Osteoblast (primary cell): ENCODE data around the gene PRKRA. TPM values are rescaled to one million over a fixed set of nuclear protein-coding genes. Genes with fewer than 3 reads are reported as not detected.

Source experiments
- DNase-seq: peaks from one replicate; pipeline ENCODE4 v3.0.0; 2011; ENCODE audit warnings: low spot score, mixed read lengths; ENCODE audit not compliant: insufficient read length; ENCODE audit errors: missing footprints
- H2AFZ ChIP-seq: 2 replicates; pipeline ENCODE4 v1.6.0; 2011; ENCODE audit warnings: mild to moderate bottlenecking, low read length
- H3K27ac ChIP-seq: 2 replicates; pipeline ENCODE4 v1.5.1; 2011; ENCODE audit warnings: mild to moderate bottlenecking, low read depth, low read length, moderate library complexity
- H3K27me3 ChIP-seq: 2 replicates; pipeline ENCODE4 v1.6.0; 2012; ENCODE audit warnings: mild to moderate bottlenecking, control low read depth, inconsistent platforms, low read length, moderate library complexity; ENCODE audit not compliant: insufficient read depth
- H3K36me3 ChIP-seq: 2 replicates; pipeline ENCODE4 v1.5.1; 2011; ENCODE audit warnings: mild to moderate bottlenecking, low read length, control low read depth, moderate library complexity; ENCODE audit not compliant: insufficient read depth
- H3K4me1 ChIP-seq: 2 replicates; pipeline ENCODE4 v1.5.1; 2011; ENCODE audit warnings: mild to moderate bottlenecking, low read length, control low read depth, moderate library complexity; ENCODE audit not compliant: insufficient read depth
- H3K4me2 ChIP-seq: 2 replicates; pipeline ENCODE4 v1.6.0; 2011; ENCODE audit warnings: mild to moderate bottlenecking, low read length; ENCODE audit not compliant: insufficient read depth
- H3K4me3 ChIP-seq: fragments of 200-600 bp; sonication (generic); 3 replicates; pipeline ENCODE4 v1.5.1; 2012; ENCODE audit warnings: mild to moderate bottlenecking, low read length, inconsistent platforms; ENCODE audit not compliant: insufficient read depth
- H3K79me2 ChIP-seq: 2 replicates; pipeline ENCODE4 v1.6.0; 2012; ENCODE audit warnings: mild to moderate bottlenecking, low read length, control low read depth, inconsistent platforms; ENCODE audit not compliant: insufficient read depth
- H3K9me3 ChIP-seq: 2 replicates; pipeline ENCODE4 v1.5.1; 2011; ENCODE audit warnings: low read depth, low read length, control low read depth
- H4K20me1 ChIP-seq: 2 replicates; pipeline ENCODE4 v1.6.0; 2012; ENCODE audit warnings: mild to moderate bottlenecking, low read length, control low read depth; ENCODE audit not compliant: insufficient read depth
- CTCF ChIP-seq: IDR thresholded peaks from 2 replicates; pipeline ENCODE4 v1.5.1; 2011; ENCODE audit warnings: mild to moderate bottlenecking, low read depth, low read length, moderate library complexity; ENCODE audit errors: extremely low read depth
- total RNA-seq: library from RNA; depleted of rRNA; stranded (reverse); fragments of >200 nt; gene quantifications from 2 replicates; pipeline ENCODE4 v1.2.3, GENCODE V29; 2012

Gene PRKRA
- total RNA-seq, 1 donor, result 56.1 TPM

GRCh38 chr2:178469219-178469849, 18.4 kb upstream of the PRKRA start:
- no peaks in the 10 kb centered on the region for H3K9me3 ChIP-seq
- no peak overlapping the region for H3K4me3 ChIP-seq
- no peak overlapping the region for H3K4me2 ChIP-seq
- H3K27me3 ChIP-seq, result no peaks in the 10 kb centered on the region
- H4K20me1 ChIP-seq, result no peaks in the 10 kb centered on the region
- no peak for TF ChIP-seq CTCF
- no peak overlapping the region for H3K27ac ChIP-seq
- peaks cover 7% of the 10 kb centered on the region for H3K4me1 ChIP-seq
- no peaks in the 10 kb centered on the region for H3K79me2 ChIP-seq
- DNase-seq, result peak; percentile 4
- no peak overlapping the region for H2AFZ ChIP-seq
- peaks cover 14% of the 10 kb centered on the region for H3K36me3 ChIP-seq

- Histone ChIP-seq H2AFZ (no peak overlapping the region), H3K4me2 (no peak overlapping the region), H3K27me3 (no peaks in the 10 kb centered on the region), H3K79me2 (no peaks in the 10 kb centered on the region), H3K4me3 (no peak overlapping the region), H3K4me1 (peaks cover under 1% of the 10 kb centered on the region), H3K9me3 (no peaks in the 10 kb centered on the region), H3K27ac (no peak overlapping the region), H4K20me1 (no peaks in the 10 kb centered on the region), H3K36me3 (no peaks in the 10 kb centered on the region)
- no peak for TF ChIP-seq CTCF
- no peak for DNase-seq
Observed at GRCh38 chr2:178457390-178457886, 6.5 kb upstream of the PRKRA start.

- Histone ChIP-seq H3K4me2 (no peak overlapping the region), H3K27me3 (no peaks in the 10 kb centered on the region), H2AFZ (no peak overlapping the region), H4K20me1 (no peaks in the 10 kb centered on the region), H3K36me3 (no peaks in the 10 kb centered on the region), H3K79me2 (no peaks in the 10 kb centered on the region), H3K4me3 (no peak overlapping the region), H3K9me3 (no peaks in the 10 kb centered on the region), H3K27ac (peak overlapping the region; percentile 25), H3K4me1 (peaks cover 8% of the 10 kb centered on the region)
- no peak for TF ChIP-seq CTCF
- DNase-seq, result peak; percentile 64
Observed at GRCh38 chr2:178455947-178456346, 5.0 kb upstream of the PRKRA start.

GRCh38 chr2:178452870-178453269, 1.9 kb upstream of the PRKRA start:
- Histone ChIP-seq H3K4me1 (peaks cover 17% of the 10 kb centered on the region), H2AFZ (no peak overlapping the region), H4K20me1 (peaks cover 7% of the 10 kb centered on the region), H3K9me3 (no peaks in the 10 kb centered on the region), H3K27me3 (no peaks in the 10 kb centered on the region), H3K79me2 (peaks cover 30% of the 10 kb centered on the region), H3K36me3 (peaks cover 8% of the 10 kb centered on the region), H3K4me3 (no peak overlapping the region), H3K27ac (no peak overlapping the region), H3K4me2 (no peak overlapping the region)
- no peak for TF ChIP-seq CTCF
- DNase-seq, result peak; percentile 32
